CD4-positive, alpha-beta T cell treated with Interleukin-17A for 4 hours (primary cell): Measurements from ENCODE around the gene FFAR3.

ENCODE experiments used
- DNase-seq: peaks from one replicate; pipeline ENCODE4 v3.0.0-alpha.2; 2020; ENCODE audit warnings: mixed read lengths

FFAR3 gene

GRCh38 chr19:35357867-35358573 is at the start of gene FFAR3:
Gene FFAR3 (plus strand): TSS chr19:35358460. CDS start chr19:35358891, 431 bp downstream.
- peak; percentile 20 for DNase-seq

GRCh38 chr19:35308910-35309309 is 49.4 kb upstream of the FFAR3 start:
- DNase-seq: no peak

- no peak for DNase-seq
Observed at GRCh38 chr19:35309481-35310279, 48.6 kb upstream of the FFAR3 start.

DNA sequence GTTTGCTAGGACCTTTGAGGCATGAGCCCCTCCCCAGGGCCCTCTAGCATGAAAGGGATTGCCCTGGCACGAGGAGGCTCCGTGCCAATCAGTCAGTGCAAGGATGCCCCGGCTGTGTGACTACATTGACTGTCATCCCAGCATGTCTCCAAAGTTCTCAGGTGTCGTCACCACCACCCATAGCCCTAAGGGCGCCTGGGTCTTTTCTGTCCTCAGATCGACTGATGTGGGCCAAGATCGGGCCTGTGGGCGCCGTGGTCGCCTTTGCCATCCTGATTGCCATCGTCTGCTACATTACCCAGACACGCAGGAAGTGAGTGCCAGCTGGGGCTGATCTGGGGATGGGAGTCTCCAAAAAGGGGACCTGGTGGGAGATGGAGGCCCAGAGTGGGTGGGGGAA is 47.9 kb upstream of the FFAR3 start:
- DNase-seq: no peak

DNA sequence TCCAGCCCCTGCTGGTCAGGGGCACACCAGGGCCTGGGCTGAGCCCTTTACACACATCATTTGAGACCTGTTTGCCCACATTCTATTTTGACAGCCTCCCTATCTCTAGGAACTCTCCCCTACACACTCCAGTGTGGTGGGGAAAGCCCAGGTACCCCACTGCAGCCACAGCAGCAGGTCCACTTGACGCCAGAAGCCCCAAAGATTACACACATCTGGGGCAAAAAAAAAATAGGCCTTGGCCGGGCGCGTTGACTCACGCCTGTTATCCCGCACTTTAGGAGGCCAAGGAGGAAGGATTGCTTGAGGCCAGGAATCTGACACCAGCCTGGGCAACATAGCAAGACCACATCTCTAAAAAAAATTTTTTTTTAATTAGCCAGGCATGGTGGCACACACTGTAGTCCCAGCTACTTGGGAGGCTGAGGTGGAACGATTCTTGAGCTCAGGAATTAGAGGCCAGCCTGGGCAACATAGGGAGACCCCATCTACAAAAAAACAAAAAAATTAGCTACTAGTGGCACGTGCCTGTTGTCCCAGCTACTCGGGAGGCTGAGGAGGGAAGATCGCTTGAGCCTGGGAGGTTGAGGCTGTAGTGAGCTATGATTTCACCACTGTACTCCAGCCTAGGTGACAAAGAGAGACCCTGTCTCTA is 47.3 kb upstream of the FFAR3 start:
- no peak for DNase-seq

- no peak for DNase-seq
Observed at GRCh38 chr19:35311901-35312665, 46.2 kb upstream of the FFAR3 start.

- no peak for DNase-seq
Observed at GRCh38 chr19:35313587-35313986, 44.7 kb upstream of the FFAR3 start.

GRCh38 chr19:35314031-35314430 is 44.2 kb upstream of the FFAR3 start:
- no peak for DNase-seq

GRCh38 chr19:35314858-35315470 is 43.3 kb upstream of the FFAR3 start:
- DNase-seq: no peak

DNA sequence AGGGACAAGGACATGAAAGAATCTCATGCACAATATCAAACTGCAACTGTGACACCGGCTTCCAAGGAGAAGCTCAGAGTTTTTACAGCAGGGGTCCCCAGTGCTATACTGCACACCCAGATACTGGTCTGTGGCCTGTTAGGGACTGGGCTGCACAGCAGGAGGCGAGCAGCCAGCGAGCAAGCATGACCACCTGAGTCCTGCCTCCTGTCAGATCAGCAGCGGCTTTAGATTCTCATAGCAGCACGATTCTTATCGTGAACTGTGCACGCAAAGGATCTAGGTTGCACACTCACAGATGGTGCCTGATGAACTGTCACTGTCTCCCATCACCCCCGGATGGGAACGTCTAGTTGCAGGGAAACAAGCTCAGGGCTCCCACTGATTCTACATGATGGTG is 42.4 kb upstream of the FFAR3 start:
- no peak for DNase-seq

GRCh38 chr19:35316560-35316959 is 41.7 kb upstream of the FFAR3 start:
- no peak for DNase-seq

- no peak for DNase-seq
Observed at GRCh38 chr19:35317464-35318043, 40.7 kb upstream of the FFAR3 start.

DNA sequence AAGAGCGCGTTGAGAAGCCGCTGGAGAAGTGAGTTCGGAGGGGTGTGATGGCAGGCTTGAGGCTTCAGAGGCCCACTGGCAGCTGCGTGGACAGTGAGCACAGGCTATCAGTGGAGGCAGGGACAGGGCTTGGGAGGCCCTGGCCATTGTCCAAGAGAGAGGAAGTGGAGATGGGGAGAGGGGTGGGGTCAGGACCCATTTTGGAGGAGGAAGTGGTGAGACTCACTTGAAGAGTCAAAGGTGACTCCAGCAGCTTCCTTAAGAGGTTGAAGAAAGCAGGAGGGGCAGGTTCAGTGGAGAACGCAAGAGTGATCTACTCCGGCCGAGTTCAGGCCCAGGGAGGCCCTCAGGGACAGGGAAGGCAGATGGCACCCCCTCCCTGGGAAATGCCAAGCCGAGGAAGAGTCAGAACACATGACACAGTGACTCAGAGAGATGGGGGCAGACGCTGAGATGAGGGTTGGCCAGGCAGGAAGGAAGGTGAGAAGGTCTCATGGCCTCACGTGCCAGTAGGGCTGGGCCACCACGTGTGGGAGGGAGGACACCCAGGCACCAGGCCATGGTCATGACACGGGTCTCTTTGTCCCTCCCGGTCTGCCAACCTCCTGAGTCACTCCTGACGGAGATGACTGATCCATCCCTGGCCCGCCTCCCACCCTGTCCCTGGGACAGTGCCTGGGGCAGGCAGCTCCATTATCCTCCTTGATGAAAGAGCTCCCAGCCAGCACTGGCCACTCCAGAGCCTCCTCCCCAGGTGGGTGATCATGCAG is 39.4 kb upstream of the FFAR3 start:
- DNase-seq: no peak

- DNase-seq: no peak
Observed at GRCh38 chr19:35320065-35320713, 38.1 kb upstream of the FFAR3 start.

GRCh38 chr19:35321291-35321690 is 37.0 kb upstream of the FFAR3 start:
- DNase-seq: no peak

DNA sequence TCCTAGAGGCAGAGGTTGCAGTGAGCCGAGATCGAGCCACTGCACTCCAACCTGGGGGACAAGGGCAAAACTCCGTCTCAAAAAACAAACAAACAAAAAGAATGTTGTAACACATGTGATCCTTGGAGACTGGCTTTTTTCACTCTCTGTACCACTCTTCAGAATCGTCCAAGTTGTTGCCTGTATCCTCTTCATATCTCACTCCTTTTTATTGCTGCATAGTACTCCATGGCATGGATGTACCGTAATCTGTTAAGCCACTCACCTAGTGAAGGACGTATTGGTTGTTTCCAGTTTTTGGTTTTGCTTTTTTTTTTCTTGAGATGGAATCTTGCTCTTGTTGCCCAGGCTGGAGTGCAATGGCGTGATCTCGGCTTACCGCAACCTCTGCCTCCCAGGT is 36.2 kb upstream of the FFAR3 start:
- DNase-seq: no peak

DNA sequence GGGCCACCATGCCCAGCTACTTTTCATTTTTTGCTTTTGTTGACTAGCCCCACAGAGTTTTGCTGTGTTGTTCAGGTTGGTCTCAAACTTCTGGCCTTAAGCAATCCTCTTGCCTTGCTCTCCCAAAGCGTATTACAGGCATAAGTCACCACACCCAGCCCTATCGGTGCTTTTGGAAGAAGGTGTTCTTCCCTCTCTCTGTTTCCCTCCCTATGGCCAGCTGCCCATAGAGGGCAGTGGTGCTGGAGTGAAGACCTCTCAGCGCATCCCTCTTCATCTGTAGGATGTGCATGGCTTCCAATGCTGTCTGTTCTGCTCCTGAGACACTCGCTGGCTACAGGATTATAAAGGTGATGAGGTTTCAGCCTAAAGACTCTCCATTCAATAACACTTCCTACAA is 30.6 kb upstream of the FFAR3 start:
- no peak for DNase-seq

GRCh38 chr19:35328851-35329285 is 29.4 kb upstream of the FFAR3 start, which contains the start of gene CD22:
Gene CD22 (plus strand): TSS chr19:35329187. CDS start chr19:35332041, 2,854 bp downstream.
- no peak for DNase-seq

DNA sequence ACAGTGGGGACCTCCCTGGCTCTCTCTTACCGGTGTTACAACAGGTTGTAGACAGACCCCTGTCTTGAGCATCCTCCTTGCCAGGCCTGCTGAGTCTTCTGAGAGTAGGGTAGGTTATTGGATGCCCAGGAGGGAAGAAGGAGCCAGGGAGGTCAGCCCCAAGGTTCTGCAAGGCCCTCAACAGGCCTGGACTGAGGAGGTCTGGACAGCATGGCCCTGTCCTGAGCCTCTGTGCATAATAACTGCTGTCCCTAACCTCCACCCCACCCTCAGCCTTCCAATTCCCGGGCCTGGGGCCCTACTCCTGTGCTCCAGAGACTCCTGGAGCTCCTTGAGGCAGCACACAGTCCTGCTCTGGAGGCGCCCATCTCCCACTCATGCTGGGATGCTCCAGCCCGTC is 28.9 kb upstream of the FFAR3 start:
- DNase-seq: no peak

DNA sequence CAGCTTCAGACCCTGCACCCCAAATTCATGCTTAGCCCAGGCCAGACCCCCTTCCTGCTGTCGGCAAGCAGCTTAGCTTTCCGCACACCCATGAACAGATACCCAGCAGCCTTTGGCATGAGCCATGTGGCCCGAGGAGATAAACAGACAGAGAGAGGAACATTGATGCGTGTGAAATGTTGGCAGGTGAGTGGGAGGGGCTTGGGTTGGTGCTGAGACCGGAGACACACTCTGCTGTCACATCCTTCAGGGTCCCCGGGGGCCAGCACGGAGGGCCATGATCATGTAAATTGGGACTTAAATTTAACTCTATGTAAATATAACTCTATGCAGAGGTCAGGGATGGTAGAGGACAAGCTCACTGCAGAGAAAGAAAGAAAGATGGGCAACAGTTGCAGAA is 27.8 kb upstream of the FFAR3 start:
- no peak for DNase-seq
